Stimulated activated CD4-positive, alpha-beta T cell treated with anti-CD3 and anti-CD28 coated beads, TNF-alpha, amount 100 ng/mL, for 48 hours (primary cell): Measurements from ENCODE around the gene ATP8A2.

Experiments used
- DNase-seq, 3 donors: peaks; one replicate each; pipeline ENCODE4 v3.0.0-alpha.2; 2020; ENCODE audit warnings: low read depth in 3 of 3

ATP8A2 gene

DNA sequence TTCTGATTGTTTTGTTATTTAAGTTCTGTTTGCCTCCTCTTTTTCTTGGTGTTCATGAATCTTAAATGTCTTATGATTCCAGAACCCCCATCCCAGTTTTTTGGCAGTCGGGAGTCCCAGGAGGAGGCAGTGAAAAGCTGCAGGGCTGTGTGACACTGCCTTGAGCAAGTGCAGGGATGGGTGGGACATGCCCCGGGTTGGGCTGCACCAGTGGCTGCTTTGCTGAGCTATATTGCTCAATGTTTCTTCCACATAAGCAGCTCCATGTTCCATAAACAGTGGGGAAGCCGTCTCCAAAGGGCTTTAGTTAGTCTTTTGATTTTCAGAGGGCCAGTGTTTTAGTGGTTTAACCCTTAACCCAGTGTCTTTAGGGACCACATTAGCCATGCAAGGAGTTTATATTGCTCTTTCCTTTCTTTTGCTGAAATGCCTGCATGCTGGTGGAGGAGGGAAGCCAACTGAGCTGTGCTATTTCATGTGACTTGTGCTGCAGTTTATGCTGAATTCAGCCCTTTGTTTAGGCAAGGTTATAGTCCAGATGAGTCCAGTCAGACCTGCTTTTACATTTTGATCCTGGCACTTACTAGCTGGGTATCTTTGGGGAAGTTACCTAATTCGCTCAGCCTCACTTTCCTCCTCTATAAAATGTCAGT, 13.1 kb downstream of the ATP8A2 start:
- DNase-seq = no peak

DNA sequence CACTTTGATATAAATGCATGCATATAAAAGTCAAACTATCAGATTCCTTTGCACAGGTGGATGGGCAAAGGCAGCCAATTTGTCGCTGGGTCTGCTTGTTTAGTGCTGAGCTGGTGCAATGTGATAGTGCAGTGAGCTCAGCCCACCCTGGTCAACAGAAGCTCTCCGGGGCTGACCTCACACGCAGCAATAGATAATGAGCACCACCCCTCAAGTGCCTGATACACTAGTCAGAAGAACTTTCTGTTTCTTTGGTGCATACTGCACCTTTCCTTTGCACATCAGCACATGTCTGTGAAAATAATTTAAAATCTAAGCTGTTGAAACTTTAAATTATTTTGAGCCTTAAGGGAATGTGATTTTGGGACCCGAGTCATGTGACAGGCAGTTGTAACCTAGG, 20.2 kb downstream of the ATP8A2 start:
- no peak for DNase-seq

DNA sequence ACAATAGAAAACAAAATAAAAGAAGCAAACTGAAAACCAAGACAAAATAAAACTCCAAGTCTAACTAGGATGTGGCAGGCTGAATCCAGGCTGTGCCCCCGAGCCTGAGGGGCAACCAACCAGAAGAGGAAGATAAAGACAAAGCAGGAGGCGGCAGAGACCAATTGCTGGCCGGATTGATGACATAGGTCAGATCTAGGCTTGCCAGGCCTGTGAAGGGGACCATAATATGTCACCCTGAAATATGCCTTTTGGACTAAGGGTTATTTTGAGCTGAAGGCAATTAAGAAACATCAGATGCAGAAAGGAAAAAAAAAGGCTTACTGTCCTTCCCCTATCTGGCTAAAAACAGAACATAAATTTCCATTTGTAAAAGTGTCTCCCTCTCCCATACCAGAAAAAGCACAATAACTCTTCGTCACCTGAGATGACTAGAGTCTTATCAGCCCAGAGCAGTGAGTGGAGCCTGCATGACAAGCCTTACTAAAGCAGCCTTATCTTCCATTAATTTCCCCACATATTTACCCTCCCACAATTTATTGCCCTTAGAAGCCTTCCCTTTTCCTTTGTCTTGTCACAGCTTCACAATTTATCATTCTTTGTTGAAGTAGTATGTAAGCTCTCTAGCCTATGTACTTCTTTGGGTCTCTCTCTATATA, 22.8 kb downstream of the ATP8A2 start:
- DNase-seq = no peak

GRCh38 chr13:25397763-25398162, 26.0 kb downstream of the ATP8A2 start:
- DNase-seq = no peak

DNA sequence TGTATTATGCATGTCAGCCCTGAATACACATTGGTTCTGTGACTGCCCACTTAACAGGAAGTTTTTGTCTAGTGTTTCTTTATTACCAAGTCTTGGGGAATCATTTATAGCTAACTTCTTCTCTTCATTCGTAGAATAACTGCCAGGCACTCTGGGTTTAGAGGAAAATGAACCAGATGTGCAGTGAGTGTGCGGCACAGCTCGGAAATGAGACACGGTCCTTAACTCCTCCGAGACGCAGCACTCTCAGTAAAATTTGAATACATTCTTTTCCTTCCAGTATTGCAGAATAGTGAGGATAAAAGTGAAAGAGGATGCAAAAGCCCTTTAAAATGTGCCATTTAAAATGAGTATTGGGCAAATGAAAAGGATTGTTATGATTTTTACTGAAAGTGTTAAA, 29.2 kb downstream of the ATP8A2 start:
- no peak for DNase-seq

DNA sequence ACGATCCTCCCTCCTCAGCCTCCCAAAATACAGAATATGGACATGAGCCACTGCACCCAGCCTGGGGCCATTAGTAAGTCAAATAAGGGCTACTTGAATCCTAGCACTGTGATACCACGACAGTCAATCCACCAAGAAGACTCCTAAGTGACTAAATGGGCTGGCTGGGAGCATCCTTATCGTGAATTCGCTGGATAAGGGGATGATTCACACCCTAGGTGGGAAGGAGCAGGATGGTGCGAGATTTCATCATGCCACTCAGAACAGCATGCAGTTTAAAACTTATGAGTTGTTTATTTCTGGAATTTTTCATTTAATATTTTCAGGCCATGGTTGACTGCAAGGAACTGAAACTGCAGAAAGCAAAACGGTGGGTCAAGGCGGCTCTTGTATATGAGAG, 30.2 kb downstream of the ATP8A2 start:
- no peak for DNase-seq

GRCh38 chr13:25406377-25406776, 34.6 kb downstream of the ATP8A2 start:
- no peak for DNase-seq

DNA sequence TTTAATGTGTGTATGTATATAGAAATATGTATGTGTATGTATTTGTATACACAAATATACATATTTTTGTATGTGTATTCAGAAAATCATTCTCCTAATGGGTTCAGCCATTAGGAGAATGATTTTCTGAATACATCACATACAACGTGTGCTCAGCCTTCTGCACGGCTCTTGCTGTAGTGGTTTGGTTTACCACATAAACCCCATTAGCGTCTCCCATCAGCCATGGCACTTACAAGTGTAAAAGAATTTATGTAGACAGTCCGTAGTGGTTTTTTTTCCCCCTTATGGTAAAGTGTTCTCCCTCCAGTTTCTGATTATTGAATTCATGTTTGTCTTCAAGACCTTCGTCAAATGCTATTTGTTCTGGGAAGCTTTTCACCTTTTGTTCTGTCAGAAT, 38.2 kb downstream of the ATP8A2 start:
- no peak for DNase-seq

DNA sequence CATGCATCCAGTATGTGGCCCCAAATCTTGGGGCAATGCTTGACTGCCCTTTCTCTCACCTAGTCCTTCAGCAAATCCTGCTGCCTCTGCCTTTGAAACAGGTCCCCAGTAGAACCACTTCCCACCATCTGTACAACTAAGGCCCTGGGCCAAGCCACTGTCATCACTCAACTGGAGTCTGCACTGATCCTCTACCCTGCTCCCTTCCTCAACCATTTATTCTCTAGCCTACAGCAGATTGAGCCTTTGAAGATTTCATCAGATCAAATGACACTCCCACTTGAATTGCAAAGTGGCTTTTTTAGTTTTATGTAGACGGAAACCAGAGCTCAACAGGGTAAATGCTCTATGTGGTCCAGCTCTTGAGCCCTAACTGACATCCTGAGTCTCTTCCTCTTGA, 43.5 kb downstream of the ATP8A2 start:
- no peak for DNase-seq

- no peak for DNase-seq
Measured at GRCh38 chr13:25417535-25417934, 45.8 kb downstream of the ATP8A2 start.

GRCh38 chr13:25420161-25420560, 48.4 kb downstream of the ATP8A2 start:
- no peak for DNase-seq

GRCh38 chr13:25421612-25422011, 49.8 kb downstream of the ATP8A2 start:
- DNase-seq = no peak

DNA sequence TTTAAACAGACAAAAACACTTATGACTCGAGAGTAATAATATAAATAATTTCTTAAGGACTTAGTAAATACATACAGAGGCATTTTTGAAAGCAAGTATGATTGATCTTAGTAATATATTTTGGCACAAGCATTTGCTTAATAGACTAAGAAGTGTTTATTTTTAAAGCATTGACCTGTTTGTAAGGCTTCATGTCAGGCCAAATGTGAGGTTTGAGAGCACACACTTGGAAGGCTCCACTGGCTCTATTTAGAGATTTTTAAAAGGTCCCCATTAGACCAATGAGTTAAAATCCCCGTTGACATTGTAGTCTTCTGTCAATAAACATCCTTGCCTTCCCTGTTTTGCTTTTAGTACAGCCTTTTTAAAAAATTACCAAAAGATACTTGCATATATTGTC, 50.4 kb downstream of the ATP8A2 start:
- DNase-seq = no peak

DNA sequence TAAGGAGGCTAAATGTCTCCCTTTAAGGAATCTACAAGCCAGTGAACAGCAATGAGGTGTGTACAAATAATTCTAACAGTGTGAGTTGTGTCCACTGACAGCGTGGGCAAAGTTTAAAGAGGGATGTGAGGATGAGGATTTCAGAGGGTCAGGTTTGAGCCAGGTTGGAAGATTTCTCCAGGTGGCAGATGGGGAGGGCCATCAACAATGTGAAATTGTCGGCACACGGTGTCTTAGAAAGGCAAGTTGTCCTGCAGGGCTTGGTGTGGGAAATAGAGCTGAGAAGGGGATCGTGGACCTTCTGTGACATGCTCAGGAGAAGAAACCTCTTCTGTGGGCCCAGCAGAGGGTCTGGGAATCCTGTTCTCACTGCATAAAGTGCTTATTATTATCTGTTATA, 52.1 kb downstream of the ATP8A2 start:
- no peak for DNase-seq

DNA sequence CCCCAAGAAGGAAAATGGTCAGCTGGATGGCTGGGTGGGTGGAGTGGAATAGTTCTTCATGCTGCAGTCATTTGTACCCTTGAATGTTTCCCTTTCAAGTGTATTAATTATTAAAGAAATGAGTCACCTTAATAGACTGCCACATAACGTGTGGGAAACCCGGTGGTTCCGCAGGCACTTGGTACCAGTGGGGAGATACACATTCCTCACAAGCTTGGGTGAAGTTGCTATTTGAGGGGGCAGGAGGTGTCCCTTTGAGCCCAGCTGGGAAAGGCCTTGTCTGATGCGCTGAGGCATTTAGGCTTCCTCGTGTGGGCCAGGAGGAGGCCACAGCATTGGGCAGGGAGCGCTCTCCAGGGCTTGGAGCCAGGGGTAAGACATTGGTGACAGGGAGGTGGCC, 57.7 kb downstream of the ATP8A2 start:
- DNase-seq = no peak

DNA sequence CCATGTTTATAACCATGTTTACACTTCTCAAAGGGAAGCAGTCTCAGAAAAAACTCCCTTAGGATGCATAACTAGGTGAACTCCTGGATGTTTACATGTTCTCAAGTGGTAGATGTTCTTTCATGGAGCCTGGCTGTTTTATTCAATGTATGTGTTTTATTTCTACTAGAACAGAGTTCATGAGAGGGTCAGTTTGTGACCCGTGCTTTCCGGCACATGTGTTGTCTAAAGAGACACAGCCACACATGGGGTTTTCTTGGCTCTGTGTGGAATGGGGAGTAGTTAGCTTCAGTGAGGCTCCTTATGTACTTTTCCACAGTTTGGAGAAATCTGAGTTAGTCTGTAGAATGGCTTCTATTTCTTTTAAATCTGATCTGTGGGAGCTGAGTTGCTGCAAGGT, 60.9 kb downstream of the ATP8A2 start:
- no peak for DNase-seq

GRCh38 chr13:25440061-25440460, 68.3 kb downstream of the ATP8A2 start:
- no peak for DNase-seq

GRCh38 chr13:25446261-25446660, 74.5 kb downstream of the ATP8A2 start:
- DNase-seq = no peak

GRCh38 chr13:25447396-25447795, 75.6 kb downstream of the ATP8A2 start:
- DNase-seq = no peak

DNA sequence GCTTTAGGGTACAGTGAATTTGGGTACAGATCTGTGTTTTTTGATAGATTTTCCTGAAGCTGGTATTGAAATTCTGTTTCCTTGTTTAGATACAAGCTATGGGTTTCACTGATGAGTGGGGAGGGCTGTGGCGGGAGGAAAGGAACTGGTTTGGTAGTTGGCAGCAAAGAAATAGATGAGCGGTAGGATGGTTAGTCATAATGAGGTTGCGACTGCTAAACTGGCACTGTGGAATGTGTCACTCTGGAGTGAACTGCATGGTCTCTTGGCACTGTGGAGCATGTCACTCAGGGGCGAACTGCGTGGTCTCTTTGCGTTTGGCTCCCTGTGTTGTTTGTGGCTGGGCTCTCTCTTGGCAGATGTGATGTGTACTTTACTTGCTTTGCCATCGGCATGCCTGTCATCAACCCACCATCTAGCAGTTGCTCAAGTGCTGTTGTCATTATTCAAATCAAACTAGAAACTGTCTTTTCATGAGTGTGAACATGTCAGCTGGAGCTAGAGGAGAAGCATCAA, 82.1 kb downstream of the ATP8A2 start:
- DNase-seq = no peak

GRCh38 chr13:25455146-25455545, 83.4 kb downstream of the ATP8A2 start:
- no peak for DNase-seq

GRCh38 chr13:25457566-25457965, 85.8 kb downstream of the ATP8A2 start:
- DNase-seq = no peak

- no peak for DNase-seq
Measured at GRCh38 chr13:25462301-25463125, 90.7 kb downstream of the ATP8A2 start.
